ENCODE data around the gene MYH4.

The MYH4 gene

DNA sequence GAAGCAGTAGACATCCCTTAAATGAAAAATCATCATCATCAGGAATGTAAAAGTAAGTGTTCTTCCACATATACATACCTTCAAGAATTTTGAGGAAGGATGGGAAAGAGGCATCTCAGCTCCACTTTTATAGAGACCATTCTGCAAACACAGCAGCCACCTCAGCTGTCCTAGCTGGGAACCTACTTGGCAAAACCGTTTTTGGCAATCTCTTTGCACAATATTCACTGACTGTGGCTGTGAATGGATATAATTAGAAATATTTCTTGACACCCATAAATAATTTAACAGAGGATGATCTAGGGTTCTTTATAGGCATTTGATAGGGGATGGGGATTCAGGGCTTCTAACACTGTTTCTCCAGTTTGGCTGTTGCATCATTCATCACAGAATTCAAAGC lies at the start of gene MYH4:
TSS of gene MYH4 (minus strand) at position 101 of the 400 bp plus-strand sequence. CDS start 2,814 bp downstream, outside the sequence.
- DNase-seq: no peak

DNA sequence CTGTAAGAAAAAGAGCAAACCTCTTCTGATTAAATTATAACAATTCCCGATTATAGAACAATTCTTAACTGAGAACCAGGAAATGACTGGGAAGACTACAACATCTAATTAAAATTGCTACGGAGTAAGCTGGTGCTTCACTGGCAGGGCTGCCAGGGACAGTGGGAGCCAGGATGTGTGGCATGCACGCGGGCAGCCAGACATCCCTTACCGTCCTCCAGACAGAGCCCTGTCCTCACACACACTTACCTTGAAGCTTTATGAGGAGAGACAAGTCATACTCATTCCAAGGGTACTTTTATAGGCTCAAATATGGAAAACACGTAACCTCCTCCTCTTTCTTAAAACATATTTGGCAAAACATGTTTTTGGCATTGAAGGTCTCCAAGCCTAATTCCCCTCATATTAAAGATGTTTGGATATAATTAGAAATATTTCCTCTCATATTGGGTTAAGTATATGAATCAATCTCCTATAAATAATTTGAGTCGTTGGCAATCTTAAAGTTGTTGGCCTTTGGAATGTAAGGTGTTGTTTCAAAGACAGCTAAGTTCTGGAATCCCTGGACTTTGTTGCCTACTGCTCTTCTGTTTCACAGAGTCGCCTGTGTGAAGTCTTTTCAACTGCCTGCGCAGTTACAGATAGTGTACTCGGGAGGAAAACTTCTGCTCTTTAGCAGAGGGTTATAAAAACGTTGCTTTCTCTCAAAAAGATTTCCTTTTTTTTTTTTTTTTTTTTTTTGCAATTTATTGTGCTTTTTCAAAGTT lies 49.1 kb upstream of the MYH4 start, which contains the start of gene MYH1:
TSS of gene MYH1 (minus strand) at position 272 of the 767 bp plus-strand sequence. CDS start 1,900 bp downstream, outside the sequence.
- no peak for DNase-seq

DNA sequence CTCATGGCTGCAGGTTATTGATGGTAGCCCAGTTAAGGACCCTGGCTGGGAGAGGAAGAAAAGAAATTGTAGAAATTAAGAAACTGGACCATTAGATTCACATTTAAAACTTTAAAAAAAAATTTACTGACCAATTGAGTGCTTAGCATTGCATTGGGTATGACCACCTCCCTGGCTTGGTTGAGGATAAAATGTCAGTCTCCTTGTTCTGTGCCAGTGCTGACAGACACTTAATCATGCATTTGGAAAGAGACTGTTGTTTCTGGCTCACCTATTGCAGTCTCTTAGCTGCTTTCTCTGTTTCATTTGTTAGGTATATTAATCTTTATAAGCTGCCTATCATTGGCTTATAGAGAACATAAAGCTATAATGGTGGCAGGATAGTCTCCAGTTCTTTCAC lies 47.3 kb upstream of the MYH4 start:
- DNase-seq: no peak

DNA sequence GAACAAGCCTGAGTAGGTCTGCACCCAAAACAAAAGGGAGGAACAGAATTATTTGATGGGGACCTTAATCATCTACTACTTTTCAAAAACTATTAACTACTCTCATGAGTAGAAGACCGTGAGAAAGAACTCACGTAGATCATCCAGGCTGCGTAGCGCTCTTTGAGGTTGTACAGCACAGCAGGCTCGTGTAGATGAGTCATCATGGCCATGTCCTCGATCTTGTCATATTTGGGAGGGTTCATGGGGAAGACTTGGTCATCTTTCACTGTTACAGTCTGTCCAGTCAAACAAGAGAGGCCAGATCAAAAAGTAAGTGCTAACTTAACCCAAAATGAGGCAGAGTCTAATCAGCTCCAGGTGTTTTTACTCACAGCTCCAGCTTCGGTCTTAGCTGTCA lies 46.7 kb upstream of the MYH4 start:
- no peak for DNase-seq

DNA sequence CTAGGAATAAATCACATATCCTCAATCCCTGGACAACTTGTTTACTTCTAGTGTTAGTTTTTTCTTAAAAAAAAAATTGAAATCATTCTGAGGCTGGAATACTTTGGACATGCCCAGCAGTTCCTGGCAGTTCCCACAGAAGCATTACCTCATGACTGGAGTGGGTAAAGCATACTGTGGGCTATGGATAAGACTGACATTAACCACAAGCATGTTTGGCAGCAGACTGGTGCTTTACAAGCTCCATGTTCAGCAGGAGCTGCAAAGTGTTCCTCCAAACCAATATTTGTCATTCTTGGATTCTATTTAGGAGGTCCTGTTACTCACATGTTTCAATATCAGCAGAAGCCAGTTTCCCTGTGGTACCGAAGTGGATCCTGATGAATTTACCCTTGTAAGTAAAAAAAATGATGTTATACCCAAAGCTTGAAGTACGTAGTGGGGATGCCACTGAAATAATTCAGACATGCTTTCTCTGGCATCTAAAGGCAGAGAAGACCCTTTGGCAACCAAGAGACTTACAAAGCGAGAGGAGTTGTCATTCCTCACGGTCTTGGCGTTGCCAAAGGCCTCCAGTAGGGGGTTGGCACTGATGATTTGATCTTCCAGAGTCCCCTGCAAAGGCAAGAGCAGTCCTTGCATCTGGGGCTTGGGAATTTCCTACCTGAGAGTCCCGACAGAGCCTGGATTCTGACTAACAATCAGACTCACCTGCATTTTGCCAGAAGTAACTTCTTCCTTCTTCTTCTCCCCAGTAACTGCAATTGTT lies 44.1 kb upstream of the MYH4 start:
- no peak for DNase-seq

DNA sequence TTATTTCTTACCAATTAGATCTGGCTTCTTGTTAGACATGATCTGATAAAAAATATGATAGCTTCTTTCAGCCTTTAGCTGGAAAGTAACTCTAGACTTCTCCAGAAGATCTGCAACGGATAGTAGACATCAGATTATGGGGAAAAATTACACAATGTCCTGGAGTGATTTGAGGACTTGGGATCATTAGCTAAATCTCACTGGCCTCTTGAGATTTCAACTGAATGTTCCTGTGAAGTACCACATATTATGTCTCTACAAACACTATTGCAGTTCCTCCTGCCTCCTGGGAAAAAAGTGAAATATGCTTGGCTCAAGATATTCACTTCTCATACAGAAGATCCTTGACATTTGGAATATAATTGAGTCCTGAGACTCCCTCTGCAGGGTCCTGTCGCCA lies 43.5 kb upstream of the MYH4 start:
- DNase-seq: no peak

DNA sequence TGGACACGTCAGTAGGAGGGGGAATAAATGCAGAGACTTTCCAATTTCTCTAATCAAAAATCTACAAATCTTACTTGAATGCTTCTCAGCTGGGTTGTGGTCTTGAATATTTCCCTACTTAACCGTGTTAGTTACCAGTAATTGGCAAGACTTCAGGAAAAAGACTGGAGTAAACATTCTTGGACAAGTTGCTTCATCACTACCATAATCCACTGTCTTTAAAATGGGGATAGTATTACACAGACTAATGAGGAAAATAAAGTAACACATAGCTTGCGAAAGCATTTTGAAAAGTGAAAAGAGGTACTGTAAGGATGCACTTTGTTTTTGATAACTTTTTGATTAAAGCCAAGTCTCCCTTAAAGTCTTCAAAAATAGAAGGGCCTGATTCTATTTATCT lies 30.6 kb upstream of the MYH4 start:
- DNase-seq: no peak

DNA sequence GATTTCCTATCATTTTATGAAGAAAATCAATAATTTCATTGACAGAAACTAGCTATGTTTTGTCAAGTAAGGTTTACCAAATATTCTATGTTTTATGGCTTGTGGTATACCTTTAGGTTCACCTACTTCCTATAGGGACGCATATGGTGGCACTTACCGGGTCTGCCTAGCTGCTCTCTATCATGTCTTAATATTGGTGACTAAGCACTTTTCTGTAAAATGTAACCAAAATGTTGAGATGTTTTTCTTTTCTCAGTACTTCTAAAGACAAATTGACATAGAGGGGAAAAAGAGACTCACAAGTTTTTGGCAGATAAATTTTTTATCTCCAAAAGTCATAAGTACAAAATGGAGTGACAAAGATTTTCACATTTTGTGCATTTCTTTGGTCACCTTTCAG lies 22.6 kb upstream of the MYH4 start:
- DNase-seq: no peak

DNA sequence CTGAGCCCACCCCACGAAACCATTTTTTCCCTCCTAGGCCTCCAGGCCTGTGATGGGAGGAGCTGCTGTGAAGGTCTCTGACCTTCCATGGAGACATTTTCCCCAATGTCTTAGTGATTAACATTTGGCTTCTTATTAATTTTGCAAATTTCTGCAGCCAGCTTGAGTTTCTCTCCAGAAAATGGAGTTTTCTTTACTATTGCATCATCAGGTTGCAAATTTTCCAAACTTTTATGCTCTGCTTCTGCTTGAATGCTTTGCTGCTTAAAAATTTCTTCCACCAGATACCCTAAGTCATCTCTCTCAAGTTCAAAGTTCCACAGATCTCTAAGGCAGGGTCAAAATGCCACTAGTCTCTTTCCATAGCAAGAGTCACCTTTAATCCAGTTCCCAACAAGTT lies 12.9 kb upstream of the MYH4 start:
- no peak for DNase-seq

DNA sequence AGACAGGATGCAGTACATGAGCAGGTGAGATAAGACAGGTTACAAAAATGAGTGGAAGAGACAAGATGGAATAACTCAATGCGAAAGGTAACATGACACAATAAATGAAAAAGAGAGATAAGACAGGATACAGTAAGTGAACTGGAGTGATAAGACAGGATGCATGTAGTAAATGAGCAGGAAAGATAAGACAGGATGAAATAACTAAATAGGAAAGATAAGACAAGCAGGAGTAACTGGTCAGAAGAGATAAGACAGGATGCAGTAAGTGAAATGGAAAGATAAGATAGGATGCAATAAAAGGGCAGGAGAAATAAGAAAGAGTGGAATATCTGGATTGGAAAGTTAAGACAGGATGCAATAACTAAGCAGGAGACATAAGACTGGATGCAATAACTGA lies 8.3 kb upstream of the MYH4 start:
- no peak for DNase-seq

DNA sequence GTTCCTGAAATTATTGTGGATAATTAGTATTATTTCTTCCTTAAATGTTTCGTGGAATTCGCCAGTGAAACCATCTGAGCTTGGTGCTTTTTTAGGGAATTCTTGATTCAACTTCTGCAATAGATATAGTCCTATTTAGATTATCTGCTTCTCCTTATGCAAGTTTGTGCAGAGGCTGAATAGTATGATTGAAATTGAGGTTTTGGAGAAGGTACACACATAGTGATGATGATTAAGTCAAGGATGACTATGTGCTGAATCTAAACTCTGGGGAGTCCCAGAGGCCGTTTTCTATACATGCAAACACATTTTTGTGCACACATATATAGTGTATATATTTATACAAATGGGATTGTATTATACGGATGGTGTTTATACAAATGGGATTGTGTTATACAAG lies 5.2 kb upstream of the MYH4 start:
- no peak for DNase-seq

DNA sequence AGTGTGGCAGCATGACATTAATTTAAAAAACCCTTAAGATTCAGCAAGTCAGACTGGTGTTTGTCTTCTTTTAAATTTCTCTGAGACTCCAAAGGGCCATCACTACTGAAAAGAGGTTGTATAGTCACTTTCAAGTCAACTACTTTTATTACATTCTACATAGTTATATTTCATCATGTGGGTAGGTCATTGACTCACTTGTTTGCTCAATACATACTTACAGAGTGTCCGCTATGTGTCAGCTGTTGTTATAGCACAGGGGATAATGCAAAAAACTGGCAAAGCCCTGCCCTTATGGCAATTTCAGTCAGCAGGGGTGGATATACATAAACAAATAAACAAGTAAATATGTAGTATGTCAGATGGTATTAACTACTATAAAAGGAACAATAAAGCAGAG lies 2.5 kb upstream of the MYH4 start:
- no peak for DNase-seq

DNA sequence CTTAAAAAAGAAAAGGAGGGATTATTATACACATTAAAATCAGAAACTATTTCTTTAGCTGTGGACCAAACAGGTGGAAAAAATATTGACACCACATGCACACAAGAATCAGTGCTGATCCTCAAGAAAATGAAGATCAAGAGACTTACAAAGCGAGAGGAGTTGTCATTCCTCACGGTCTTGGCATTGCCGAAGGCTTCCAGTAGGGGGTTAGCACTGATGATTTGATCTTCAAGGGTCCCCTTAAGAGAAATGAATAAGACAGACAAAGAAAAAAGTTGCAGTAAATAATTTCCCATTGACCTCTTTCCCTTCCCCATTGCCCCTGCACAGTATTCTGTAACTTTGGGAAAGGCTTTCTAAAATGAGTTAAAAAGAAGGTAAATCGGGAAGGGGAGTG lies 6.0 kb downstream of the MYH4 start:
- DNase-seq: no peak

DNA sequence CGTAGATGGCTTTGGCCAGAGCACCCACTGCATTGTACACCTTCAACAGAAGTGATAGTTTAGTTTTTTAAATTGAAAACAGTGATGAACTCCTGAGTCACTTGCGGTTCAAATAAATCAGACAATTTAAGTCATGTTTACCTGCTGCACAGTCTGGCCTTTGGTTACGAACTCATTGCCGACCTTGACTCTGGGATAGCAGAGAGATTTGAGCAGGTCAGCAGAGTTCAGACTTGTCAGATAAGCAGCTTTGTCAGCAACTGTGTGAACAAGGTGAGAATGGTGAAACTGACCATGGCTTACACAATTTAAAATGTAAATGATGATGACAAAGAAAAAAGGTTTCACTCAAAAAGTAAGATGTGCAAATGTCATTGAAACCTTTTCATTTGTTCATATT lies 9.3 kb downstream of the MYH4 start:
- DNase-seq: no peak

DNA sequence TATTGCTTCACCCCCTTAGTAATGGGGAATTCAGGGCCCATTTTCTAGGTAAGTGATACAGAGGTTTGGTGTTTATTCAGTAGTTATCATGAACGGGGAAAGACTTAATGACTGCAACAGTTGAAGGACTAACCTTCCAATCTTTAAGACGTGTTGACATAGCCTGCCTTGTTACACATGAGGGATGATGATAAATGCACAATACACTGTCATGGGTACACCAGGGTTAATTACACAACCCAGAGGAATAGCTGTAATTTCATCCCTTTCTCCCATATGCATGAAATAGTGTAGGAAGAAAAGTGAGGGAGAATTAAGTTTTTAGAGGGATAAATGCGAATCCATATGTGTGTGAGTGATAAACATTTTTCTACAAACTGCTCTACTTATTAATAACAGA lies 10.7 kb downstream of the MYH4 start:
- DNase-seq: no peak

DNA sequence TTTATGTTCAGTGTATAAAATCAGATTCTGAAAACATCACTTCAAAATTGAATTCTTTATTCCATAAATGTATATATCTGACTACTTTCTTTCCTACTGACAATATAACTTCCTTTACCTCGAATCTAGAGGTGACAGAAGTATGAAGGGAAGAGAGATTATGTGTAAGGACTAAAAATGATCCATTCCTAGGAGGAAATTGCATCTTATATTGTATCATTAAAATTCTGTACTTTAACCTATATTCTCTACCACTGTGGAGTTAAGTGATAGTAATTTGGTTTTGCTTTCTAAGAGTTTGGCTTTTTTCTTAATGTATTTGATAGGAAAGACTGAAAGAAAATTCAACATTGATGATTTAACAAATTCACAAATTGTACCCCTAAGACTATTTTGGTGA lies 11.4 kb downstream of the MYH4 start:
- DNase-seq: no peak

DNA sequence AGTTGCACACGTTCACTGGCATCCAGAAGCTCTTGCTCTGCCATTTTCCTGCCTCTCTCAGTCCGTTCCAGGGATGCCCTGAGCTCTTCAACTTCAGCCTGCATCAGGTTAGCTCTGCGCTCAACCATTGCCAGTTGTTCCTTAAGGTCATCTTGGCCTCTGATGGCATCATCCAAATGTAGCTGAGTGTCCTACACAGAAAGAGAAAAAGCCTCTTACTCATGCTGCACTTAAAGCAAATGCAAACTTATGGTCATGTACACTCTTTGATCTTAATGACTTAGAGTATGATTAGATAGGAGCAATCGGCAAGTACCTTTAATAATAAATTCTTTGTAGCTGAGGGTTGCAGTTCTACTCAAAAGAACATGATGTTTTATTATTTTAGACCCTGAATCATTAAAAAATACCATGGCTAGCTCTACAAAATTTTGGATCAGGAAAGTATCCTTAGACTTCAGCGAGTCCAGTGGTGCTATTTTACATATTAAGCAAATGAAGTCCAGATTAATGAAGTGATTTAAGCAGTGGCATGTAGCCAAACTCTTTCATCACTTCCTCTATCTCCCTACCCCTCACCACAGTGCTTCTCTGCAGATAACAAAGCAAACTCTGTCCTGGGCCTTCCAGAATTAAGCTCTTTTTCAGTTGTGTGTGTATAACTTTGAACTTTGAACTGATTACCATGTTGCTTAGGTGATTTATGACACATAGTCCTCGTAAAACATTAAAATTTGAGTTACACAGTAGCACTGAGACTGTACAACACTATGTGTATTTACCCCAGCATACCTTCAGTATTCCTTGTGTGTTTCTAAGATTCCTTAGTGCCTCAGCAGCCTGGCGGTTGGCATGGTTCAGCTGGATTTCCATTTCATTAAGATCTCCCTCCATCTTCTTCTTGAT lies 22.1 kb downstream of the MYH4 start:
- DNase-seq: no peak

DNA sequence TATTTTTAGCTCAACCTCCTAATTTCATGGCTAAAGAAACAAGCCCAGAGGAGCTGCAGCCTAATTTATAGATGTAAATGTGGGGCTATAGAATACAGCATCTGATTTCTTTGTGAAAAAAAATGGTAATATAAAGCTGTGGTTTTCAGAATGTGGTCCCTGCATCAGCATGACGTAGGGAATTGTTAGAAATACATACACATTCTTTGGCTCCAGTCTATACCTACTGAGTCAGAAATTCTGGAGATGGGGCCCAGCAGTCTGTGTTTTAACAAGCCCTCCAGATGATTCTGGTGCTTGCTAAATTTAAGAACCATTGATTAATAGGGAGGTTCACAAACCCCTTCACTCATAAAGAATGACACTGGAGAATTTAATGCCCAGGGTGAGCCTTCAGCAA lies 29.5 kb downstream of the MYH4 start:
- no peak for DNase-seq

DNA sequence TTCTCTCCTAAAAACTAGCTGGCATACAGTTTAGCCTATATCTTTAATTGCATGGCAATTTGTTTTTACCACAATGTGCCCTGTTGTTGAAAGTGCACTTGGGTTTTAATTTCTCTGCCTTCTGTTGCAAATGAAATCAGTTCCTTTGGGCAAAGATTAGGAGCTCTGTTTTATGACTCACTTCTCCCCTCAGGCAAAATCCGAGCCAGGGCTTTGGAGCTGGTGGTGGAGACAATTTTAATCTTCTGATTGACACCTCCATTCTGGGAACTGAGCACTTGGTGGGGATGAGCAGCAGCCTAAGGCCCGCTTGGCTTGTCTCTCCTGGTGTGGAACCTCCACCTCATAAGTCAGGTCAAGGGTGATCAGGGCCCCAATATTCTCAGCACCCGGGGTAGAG lies 34.3 kb downstream of the MYH4 start:
- DNase-seq: no peak

DNA sequence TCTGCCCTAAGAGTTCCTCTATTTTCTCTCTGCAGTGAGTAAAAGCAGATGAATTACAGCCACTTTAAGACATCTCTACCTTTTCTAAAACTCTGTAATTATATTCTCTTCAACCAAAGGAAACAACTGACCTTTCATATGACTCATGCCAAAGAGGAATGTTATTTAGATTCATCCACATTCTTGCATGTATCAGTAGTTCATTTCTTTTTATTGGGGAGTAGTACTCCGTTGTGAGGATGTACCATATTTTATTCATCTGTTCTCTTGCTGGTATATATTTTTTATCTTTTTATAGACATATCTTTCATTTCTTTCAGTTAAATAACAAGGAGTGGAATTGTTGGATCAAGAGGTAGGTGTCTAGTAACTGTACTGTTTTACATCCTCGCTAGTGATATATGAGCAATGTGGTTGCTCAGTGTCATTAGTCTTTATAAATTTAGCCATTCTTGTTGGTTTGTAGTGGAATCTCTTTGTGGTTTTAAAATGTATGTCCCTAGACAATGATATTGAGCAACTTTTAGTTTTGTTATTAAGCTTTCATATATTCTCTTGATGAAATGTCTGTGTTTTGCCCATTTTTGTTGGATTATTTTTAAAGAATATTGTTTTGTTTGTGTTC lies 39.8 kb downstream of the MYH4 start:
- no peak for DNase-seq

DNA sequence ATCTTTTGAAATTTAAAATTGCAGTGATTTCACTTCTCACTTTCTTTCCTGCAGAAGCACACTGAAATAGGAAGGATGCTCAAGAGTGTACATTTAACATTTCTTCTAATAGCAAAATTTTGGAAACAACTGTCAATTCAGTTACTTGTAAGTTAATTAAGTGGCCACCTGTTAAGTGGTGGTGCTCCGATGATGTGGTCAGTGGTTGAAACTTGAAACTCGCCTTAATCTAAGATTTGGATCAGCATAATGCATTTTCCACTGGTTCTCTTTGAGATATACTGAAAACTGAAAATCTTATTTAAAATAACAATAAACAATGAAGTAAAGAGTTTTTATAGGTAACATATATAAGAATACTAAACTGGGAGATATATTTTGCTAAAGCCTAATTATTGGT lies 40.6 kb downstream of the MYH4 start:
- no peak for DNase-seq

DNA sequence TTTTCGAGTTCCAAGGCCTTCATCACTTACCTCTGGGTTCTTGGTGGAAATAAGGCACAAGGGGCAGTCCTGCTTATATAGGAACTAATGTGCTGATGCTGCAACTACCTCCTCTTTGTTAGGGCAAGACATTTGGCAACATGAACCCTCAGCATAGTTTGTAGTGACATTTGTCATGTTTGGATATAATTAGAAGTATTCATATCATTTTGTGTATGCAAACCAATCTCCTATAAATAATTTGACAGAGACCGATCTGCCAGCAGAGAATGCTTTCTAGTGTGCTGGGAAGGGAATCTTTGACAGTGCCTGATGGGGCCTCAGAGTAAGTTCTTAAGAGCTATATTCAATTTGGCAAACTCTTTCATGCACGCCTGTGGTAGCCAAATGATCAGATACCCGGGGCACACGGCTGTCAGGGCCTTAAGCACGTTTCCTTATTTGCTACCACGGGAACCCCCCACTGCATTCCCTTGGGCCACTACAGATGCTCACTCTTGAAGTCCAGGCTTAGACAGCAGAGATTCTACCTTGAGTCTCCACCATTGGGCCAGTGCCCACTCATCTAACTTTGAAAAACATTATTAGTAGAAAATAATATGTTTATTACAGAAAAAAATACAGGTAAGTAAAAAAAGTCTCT lies 47.3 kb downstream of the MYH4 start, which contains the start of gene MYH8:
TSS of gene MYH8 (minus strand) at position 51 of the 643 bp plus-strand sequence. CDS start 1,723 bp downstream, outside the sequence.
- no peak for DNase-seq

All from NCI-H2081 treated with DMSO at 0.1 percent for 48 hours (cell line).